GM12873 (cell line): ENCODE results near the gene SFMBT1.

Experiments used
- TF ChIP-seq, protein P1 (sequence below): IDR thresholded peaks from 2 replicates; pipeline ENCODE4 v1.5.1; 2012; ENCODE audit warnings: low read depth, mild to moderate bottlenecking, moderate library complexity, low read length, control low read depth; ENCODE audit not compliant: insufficient read depth; ENCODE audit errors: missing control alignments

The SFMBT1 gene

DNA sequence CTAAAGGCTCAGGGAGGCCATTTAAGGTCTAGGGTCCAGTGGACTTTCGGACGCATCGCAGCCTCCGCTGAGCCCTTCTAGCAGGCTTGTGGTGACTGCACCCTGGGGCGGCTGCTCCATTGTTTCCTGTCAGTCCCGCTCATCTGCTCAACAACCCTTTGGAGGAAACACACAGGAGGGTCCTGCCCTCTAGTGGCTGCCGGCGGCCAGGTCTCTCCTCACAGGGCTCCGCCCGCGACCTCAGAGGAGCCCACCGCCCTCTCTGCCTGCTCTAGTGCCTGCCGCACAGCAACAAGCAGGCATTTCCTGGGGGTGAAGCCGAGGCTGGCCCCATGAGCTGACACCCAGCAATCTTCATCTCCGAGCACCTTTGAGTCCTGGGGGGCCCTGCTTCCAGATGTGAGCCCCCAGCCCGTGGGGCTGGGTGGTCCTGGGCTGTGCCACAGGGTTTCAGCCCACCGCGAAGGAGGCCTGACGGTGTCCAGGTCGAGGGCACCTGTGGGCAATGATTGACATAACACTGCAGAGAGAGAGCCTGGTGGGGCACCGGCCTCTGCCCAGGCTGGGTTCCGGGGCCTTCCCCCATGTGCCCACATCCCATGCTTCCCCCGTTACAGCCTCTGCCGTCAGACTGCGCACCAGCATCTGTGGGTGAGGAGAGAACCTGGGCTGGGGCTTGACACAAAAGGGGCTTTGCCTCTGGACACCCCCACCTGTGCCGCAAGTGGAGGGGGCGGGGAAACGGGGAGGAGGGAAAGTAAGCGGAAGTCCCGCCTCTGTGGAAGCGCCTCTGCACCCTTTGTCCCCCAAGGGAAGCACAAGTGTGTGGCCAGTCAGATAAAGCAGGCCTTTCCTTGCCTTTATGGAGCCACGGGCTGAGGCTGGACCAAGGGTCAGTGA is 27.0 kb upstream of the SFMBT1 start:
- TF ChIP-seq, protein P1, sequence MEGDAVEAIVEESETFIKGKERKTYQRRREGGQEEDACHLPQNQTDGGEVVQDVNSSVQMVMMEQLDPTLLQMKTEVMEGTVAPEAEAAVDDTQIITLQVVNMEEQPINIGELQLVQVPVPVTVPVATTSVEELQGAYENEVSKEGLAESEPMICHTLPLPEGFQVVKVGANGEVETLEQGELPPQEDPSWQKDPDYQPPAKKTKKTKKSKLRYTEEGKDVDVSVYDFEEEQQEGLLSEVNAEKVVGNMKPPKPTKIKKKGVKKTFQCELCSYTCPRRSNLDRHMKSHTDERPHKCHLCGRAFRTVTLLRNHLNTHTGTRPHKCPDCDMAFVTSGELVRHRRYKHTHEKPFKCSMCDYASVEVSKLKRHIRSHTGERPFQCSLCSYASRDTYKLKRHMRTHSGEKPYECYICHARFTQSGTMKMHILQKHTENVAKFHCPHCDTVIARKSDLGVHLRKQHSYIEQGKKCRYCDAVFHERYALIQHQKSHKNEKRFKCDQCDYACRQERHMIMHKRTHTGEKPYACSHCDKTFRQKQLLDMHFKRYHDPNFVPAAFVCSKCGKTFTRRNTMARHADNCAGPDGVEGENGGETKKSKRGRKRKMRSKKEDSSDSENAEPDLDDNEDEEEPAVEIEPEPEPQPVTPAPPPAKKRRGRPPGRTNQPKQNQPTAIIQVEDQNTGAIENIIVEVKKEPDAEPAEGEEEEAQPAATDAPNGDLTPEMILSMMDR = peak; percentile 98

DNA sequence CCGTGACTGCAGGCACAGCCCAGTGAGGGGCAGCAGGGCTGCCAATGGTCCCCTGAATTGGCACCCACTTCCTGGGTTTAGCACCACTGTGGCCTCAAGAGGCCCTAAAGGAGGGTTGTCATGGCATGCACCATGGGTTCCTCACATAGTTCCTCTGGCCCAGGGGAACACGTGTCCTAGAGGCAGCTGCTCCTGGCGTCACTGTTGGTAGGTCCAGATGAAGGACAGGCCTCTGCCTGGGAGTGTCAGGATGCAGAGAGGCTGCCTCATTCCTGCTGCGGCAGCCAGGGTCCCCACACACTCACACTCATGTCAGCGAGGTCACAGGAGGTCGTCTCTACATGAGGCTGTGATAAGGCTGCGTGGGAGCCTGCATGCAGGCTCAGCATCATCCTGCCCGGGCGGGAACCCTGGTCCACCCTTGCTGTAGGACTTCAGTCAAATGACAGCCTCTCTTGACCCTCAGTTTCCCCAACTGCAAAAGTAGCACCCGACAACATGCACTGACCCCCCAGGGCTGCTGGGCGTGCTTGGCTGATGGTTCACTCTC is 26.1 kb upstream of the SFMBT1 start:
- TF ChIP-seq, protein P1 = no peak

DNA sequence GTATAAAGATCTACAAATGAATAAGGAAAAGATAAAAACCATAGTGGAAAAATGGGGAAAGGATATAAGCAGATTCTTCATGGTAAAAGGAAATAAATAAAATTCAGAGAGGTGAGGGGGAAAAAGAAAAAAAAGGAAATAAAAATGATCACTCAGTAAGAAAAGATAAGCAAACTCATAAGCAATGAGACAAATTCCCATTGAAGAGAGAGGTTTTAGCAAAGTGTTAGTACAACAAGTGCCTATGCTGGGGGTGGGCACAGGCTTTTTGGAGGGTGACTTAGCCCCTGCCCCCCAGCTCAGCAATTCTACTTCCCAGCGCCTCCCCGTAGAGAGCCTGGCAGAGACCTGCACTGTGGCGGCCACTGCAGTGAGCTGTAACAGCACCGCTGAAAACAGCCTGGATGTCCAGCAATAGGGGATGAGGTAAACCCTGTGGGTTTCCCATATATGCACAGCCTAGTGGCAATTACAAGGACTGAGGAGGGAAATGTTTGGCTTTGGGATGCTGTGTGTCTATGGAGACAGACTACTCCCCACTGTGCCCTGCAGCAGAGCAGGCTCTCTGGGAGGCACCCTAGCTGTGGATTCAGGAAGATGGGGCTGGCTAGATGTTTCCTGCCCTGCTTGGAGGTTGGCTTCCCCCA is 23.7 kb upstream of the SFMBT1 start:
- TF ChIP-seq, protein P1 = no peak

DNA sequence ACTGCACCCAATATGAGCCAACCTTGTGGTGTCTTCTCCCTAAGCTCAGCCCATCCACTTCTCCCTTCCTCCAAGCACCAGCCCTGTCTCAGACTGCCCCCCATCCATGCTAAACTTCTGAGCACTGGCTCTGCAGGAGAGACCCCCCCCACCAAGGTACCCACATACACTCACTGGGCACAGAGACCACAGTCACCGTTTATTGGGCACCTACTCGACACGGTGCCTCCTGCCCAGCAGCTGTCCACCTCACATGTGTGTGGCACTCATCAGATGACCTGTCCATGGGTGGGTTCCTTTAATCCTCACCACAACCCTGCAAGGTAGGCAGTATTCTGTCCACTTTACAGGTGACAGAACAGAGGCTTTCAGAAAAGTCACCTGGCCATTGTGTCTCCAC is 22.3 kb upstream of the SFMBT1 start:
- TF ChIP-seq, protein P1 = no peak

DNA sequence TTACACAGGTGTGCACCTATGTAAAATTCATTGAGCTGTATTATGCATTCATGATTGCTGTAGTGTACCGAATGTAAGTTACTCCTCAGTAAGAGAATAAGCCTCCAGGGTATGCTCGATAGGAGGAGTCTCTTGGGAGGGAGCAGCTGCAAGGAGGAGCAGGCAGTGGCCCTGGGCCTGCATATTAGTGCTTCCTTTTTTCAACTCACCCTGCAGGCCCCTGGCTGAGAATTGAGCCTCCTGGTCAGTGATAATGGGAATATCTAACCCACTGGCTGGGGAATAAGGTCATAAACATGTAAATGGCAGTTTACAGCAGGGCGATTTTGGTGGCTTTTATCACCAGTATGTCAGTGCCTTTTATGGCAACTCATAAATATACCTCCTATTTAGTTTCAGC is 21.7 kb upstream of the SFMBT1 start:
- TF ChIP-seq, protein P1 = no peak

DNA sequence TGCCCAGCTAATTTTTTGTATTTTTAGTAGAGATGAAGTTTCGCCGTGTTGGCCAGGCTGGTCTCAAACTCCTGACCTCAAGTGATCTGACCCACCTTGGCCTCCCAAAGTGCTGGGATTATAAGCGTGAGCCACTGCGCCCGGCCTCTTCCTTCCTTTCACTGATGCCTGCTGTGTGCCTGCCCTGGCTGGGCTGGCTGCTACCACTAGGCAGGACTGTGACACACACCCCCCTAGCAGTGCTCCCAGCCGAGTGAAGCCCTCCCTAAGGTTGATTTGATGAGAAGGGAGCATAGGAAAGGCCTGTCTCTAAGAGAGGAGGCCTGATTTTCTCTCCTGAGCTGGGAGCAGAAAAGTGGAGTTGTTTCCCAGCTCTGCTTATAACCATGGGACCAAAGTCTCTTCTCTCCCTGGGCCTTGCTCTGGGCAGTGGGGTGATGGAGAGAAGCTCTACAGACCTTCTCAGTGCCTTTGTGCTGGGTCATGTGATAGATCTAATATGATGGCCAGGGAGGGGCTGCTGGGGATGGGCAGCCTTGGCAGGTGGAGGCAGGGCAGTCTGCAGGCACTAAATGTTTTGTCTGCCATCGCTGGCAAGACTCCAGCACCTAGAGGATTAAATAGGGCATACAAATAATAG is 20.1 kb upstream of the SFMBT1 start:
- TF ChIP-seq, protein P1 = no peak

DNA sequence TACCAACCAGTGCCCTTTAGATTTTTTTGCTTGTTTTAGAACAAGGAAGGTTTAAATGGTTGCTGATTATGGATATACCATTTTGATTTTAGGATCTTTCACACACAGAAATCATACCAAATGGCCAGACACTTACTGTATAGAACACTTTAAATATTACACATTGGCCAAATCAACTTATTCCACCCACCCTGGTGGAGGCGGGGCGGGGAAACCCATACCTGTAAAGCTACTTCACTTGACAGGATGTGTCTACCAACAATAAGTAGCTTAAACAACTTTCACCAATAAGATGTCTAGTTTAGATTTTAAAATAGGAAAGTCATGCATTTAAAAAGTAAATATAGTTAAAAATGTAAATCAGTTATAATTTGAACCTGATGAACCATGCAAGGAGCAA is 17.0 kb upstream of the SFMBT1 start:
- TF ChIP-seq, protein P1 = no peak
